LNCaP clone FGC (cell line): ENCODE results near the gene TNS3.

Experiments
- DNase-seq: peaks from one replicate; pipeline ENCODE4 v3.0.0-alpha.2; 2011; ENCODE audit warnings: low read depth
- H3K4me3 ChIP-seq: 2 replicates; pipeline ENCODE4 v1.5.1; 2011; ENCODE audit warnings: mild to moderate bottlenecking, low read depth, low read length, control low read depth
- CTCF ChIP-seq: IDR thresholded peaks from 2 replicates; pipeline ENCODE4 v1.5.1; 2012; ENCODE audit warnings: mild to moderate bottlenecking; ENCODE audit not compliant: control insufficient read depth, insufficient read depth; ENCODE audit errors: extremely low read depth

Gene TNS3

GRCh38 chr7:47231627-47232026 lies 350.3 kb downstream of the TNS3 start:
- no peak for DNase-seq
- H3K4me3 ChIP-seq, result no peak overlapping the region
- TF ChIP-seq CTCF, result no peak

GRCh38 chr7:47231032-47231431 lies 350.9 kb downstream of the TNS3 start:
- no peak for TF ChIP-seq CTCF
- DNase-seq, result no peak
- no peak overlapping the region for H3K4me3 ChIP-seq

GRCh38 chr7:47228386-47229014 lies 353.4 kb downstream of the TNS3 start:
- H3K4me3 ChIP-seq, result no peak overlapping the region
- no peak for DNase-seq
- TF ChIP-seq CTCF, result no peak

GRCh38 chr7:47227762-47228177 lies 354.1 kb downstream of the TNS3 start:
- no peak overlapping the region for H3K4me3 ChIP-seq
- no peak for DNase-seq
- TF ChIP-seq CTCF, result no peak

GRCh38 chr7:47226696-47227095 lies 355.2 kb downstream of the TNS3 start:
- no peak for TF ChIP-seq CTCF
- DNase-seq, result no peak
- no peak overlapping the region for H3K4me3 ChIP-seq

- no peak for TF ChIP-seq CTCF
- DNase-seq, result no peak
Measured at GRCh38 chr7:47225387-47226131, 356.4 kb downstream of the TNS3 start.

More at GRCh38 chr7:47225387-47226131, 356.4 kb downstream of the TNS3 start:
- no peak overlapping the region for H3K4me3 ChIP-seq
